Fibroblast of mammary gland (primary cell): ENCODE results near the gene NR5A1.

Source experiments
- DNase-seq: peaks from one replicate; pipeline ENCODE4 v3.0.0-alpha.2; 2010; ENCODE audit warnings: low read depth
- H3K4me3 ChIP-seq: 2 replicates; pipeline ENCODE4 v1.5.1; 2011; ENCODE audit warnings: low read depth, mild to moderate bottlenecking, low read length, moderate library complexity; ENCODE audit not compliant: control insufficient read depth
- CTCF ChIP-seq: conservative IDR thresholded peaks from 2 replicates; pipeline ENCODE4 v1.5.1; 2011; ENCODE audit warnings: low read depth, low read length, inconsistent platforms; ENCODE audit not compliant: control insufficient read depth, insufficient read depth

Gene NR5A1

GRCh38 chr9:124491049-124491975, 15.9 kb downstream of the NR5A1 start:
- H3K4me3 ChIP-seq, result no peak overlapping the region
- no peak for TF ChIP-seq CTCF
- DNase-seq, result no peak

GRCh38 chr9:124490004-124490403, 17.2 kb downstream of the NR5A1 start:
- H3K4me3 ChIP-seq, result no peak overlapping the region
- TF ChIP-seq CTCF, result no peak
- DNase-seq, result no peak

- DNase-seq, result no peak
- no peak overlapping the region for H3K4me3 ChIP-seq
- TF ChIP-seq CTCF, result no peak
Observed at GRCh38 chr9:124489222-124489621, 18.0 kb downstream of the NR5A1 start.

- no peak for DNase-seq
- no peak overlapping the region for H3K4me3 ChIP-seq
- no peak for TF ChIP-seq CTCF
Observed at GRCh38 chr9:124488641-124489210, 18.5 kb downstream of the NR5A1 start.

GRCh38 chr9:124487260-124488182, 19.7 kb downstream of the NR5A1 start:
- no peak for DNase-seq
- no peak overlapping the region for H3K4me3 ChIP-seq
- no peak for TF ChIP-seq CTCF

- no peak for DNase-seq
- no peak overlapping the region for H3K4me3 ChIP-seq
- TF ChIP-seq CTCF, result no peak
Observed at GRCh38 chr9:124486778-124487259, 20.4 kb downstream of the NR5A1 start.
